Mucosa of stomach (tissue), 1 donor: ENCODE data around the gene GSG1.

ENCODE experiments used
- H3K27me3 ChIP-seq: one replicate; pipeline ENCODE4 v1.7.0; 2013; ENCODE audit warnings: mild to moderate bottlenecking, low read length; ENCODE audit not compliant: control insufficient read depth, insufficient read depth
- H3K36me3 ChIP-seq: one replicate; pipeline ENCODE4 v1.7.0; 2013; ENCODE audit warnings: low read length; ENCODE audit not compliant: control insufficient read depth, insufficient read depth
- H3K4me1 ChIP-seq: one replicate; pipeline ENCODE4 v1.7.0; 2013; ENCODE audit warnings: mild to moderate bottlenecking, low read length; ENCODE audit not compliant: control insufficient read depth, insufficient read depth
- H3K4me3 ChIP-seq: one replicate; pipeline ENCODE4 v1.7.0; 2013; ENCODE audit warnings: low read length
- H3K9ac ChIP-seq: one replicate; pipeline ENCODE4 v1.7.0; 2013; ENCODE audit warnings: mild to moderate bottlenecking, low read length, moderate library complexity
- H3K9me3 ChIP-seq: one replicate; pipeline ENCODE4 v1.7.0; 2013; ENCODE audit warnings: mild to moderate bottlenecking, low read length, moderate library complexity; ENCODE audit not compliant: control insufficient read depth
- donor health status: Pancreatic carcinoma.

The GSG1 gene

DNA sequence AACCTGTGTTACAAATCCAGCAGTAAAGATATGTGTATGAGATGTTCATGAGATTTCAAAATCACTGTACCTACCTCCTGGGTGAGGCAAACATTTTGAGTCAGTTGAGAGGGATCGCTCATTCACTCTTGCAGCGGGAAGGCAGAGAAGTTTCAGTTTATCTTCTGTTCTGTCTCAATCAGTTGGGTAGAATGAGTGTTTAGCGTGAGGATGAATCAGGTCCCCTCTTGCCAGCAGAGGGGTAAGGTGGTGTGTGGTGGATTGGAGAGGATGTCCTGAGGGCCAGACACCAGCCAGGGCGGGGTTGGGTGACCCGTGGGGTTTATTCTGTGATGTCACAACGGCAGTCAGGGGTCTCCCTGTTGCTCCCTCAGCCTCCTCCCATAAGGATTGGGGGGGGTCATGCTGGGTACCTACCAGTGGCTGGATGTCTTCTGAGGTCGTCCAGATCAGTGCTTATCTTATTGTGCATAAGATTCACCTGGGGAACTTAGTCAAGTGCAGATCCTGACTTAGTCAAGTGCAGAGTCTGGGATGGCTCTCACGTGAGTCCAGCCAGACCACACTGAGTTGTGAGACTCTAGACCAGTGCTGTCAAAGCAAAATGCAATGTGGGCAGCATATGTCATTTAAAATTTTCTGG lies at the start of gene GSG1:
Gene GSG1 (minus strand): TSS at position 277 of the 643 bp plus-strand sequence. CDS start 155 bp downstream, at position 122.
- Histone ChIP-seq H3K9me3 (no peaks in the 10 kb centered on the region), H3K4me3 (no peak within 1 kb of the TSS), H3K36me3 (no peaks in the 10 kb centered on the region), H3K4me1 (peaks cover 29% of the 10 kb centered on the region), H3K9ac (no peak within 1 kb of the TSS), H3K27me3 (no peaks in the 10 kb centered on the region)

- H3K36me3 ChIP-seq, result no peaks in the 10 kb centered on the region
- no peaks in the 10 kb centered on the region for H3K9me3 ChIP-seq
- peaks cover 4% of the 10 kb centered on the region for H3K27me3 ChIP-seq
- H3K9ac ChIP-seq, result no peak overlapping the region
- H3K4me1 ChIP-seq, result no peaks in the 10 kb centered on the region
- no peak overlapping the region for H3K4me3 ChIP-seq
Observed at GRCh38 chr12:13153180-13153579, 49.7 kb upstream of the GSG1 start.

- H3K4me3 ChIP-seq, result no peak overlapping the region
- H3K9me3 ChIP-seq, result no peaks in the 10 kb centered on the region
- H3K27me3 ChIP-seq, result peaks cover 2% of the 10 kb centered on the region
- no peaks in the 10 kb centered on the region for H3K36me3 ChIP-seq
- no peaks in the 10 kb centered on the region for H3K4me1 ChIP-seq
- no peak overlapping the region for H3K9ac ChIP-seq
Observed at GRCh38 chr12:13152756-13153155, 49.3 kb upstream of the GSG1 start.

GRCh38 chr12:13152281-13152680 lies 48.8 kb upstream of the GSG1 start:
- Histone ChIP-seq H3K27me3 (peaks cover 2% of the 10 kb centered on the region), H3K9me3 (no peaks in the 10 kb centered on the region), H3K4me1 (no peaks in the 10 kb centered on the region), H3K9ac (no peak overlapping the region), H3K36me3 (no peaks in the 10 kb centered on the region), H3K4me3 (no peak overlapping the region)

DNA sequence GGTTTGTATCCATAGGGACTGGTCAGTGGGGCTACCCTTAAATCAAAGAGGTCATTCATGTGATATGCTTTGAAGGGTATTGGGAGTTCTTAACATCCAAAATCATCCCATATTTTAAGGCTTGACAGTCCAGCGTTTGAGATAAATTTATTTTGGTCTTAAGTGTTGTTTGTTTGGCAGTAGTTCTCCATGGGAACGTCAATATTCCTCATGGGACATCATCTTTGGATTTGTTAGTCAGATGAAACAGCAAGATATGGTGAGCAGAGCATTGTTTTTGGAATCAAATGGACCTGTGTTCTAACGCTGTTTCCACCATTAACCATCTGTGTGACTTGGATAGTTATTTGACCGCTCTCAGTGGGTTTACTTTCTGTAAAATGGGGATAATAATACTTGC lies 45.9 kb upstream of the GSG1 start:
- Histone ChIP-seq H3K36me3 (no peaks in the 10 kb centered on the region), H3K27me3 (peaks cover 24% of the 10 kb centered on the region), H3K9ac (no peak overlapping the region), H3K4me3 (no peak overlapping the region), H3K4me1 (peaks cover 6% of the 10 kb centered on the region), H3K9me3 (no peaks in the 10 kb centered on the region)

DNA sequence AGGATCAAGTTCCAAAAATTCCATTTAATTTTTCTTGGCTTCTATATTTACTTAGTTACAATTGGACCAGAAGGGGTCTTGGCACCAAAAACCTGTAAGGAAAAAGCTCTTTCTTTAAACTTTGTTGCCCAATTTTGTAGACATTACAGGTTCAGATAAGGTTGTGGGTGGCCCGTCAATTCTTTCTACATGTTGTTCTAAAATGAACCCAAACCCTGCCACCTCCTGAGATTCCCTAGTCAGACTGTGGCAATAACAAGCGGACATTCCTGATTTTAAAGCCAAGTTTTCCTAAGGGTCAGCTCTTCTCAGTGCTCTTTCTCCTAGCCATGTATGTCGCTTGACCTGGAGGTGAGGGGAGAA lies 45.0 kb upstream of the GSG1 start:
- Histone ChIP-seq H3K27me3 (peaks cover 31% of the 10 kb centered on the region), H3K9me3 (no peaks in the 10 kb centered on the region), H3K9ac (no peak overlapping the region), H3K36me3 (no peaks in the 10 kb centered on the region), H3K4me3 (no peak overlapping the region), H3K4me1 (peaks cover 7% of the 10 kb centered on the region)

GRCh38 chr12:13147688-13148484 lies 44.4 kb upstream of the GSG1 start:
- Histone ChIP-seq H3K4me3 (no peak overlapping the region), H3K9me3 (no peaks in the 10 kb centered on the region), H3K9ac (no peak overlapping the region), H3K36me3 (no peaks in the 10 kb centered on the region), H3K27me3 (peaks cover 31% of the 10 kb centered on the region), H3K4me1 (peaks cover 7% of the 10 kb centered on the region)

DNA sequence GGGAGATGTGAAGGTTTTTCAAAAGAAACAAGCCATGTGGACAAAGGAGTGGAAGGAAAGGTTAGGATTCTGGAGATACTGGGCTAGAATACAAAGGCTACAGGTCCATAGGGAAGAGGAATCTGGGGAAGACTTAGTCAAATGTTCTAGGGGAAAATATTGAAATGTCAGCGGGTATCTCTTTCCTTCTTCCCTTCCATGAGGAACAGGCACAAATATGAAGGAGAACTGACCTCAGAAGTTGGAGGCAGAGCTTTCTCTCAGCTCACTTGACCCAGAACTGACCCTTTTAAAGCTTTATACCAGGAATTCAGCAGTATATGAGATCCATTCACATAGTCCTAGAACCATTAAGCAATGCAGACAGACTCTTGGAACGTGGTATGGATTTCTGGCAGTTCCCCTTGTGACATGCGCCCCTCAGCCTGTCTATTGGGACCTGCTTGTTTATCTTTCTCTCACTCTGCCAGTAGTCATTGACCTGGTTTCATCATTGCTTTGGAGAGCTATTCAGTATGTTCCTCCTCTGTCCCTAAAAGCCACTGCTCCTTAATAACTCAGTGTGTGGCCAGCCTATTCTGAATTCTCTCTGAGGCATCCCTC lies 43.0 kb upstream of the GSG1 start:
- Histone ChIP-seq H3K9me3 (no peaks in the 10 kb centered on the region), H3K36me3 (no peaks in the 10 kb centered on the region), H3K4me1 (peaks cover 7% of the 10 kb centered on the region), H3K9ac (no peak overlapping the region), H3K4me3 (no peak overlapping the region), H3K27me3 (peaks cover 37% of the 10 kb centered on the region)

- peaks cover 7% of the 10 kb centered on the region for H3K4me1 ChIP-seq
- no peaks in the 10 kb centered on the region for H3K9me3 ChIP-seq
- no peaks in the 10 kb centered on the region for H3K36me3 ChIP-seq
- no peak overlapping the region for H3K4me3 ChIP-seq
- H3K9ac ChIP-seq, result no peak overlapping the region
- peaks cover 40% of the 10 kb centered on the region for H3K27me3 ChIP-seq
Observed at GRCh38 chr12:13144266-13144828, 40.9 kb upstream of the GSG1 start.

DNA sequence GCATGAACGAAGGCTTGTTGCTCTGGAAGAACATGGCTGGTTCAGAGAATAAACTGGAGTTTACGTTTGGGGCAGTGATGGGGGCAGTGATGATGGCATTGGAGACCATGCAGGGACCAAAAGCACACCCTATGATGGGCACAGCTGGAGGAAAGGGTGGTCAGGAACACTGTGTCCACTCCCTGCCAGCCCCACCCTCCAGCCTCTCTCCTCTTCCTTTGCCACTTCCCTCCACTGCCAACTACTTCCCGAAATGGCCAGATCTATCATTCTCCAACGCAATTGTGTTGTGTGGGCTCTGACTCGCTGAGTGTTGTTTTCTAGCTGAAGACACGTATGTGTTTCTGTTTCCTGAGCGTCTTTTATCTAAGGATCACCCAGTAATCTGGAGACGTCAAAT lies 39.3 kb upstream of the GSG1 start:
- no peak overlapping the region for H3K9ac ChIP-seq
- H3K27me3 ChIP-seq, result peaks cover 40% of the 10 kb centered on the region
- peaks cover 7% of the 10 kb centered on the region for H3K4me1 ChIP-seq
- H3K9me3 ChIP-seq, result no peaks in the 10 kb centered on the region
- no peaks in the 10 kb centered on the region for H3K36me3 ChIP-seq
- no peak overlapping the region for H3K4me3 ChIP-seq

DNA sequence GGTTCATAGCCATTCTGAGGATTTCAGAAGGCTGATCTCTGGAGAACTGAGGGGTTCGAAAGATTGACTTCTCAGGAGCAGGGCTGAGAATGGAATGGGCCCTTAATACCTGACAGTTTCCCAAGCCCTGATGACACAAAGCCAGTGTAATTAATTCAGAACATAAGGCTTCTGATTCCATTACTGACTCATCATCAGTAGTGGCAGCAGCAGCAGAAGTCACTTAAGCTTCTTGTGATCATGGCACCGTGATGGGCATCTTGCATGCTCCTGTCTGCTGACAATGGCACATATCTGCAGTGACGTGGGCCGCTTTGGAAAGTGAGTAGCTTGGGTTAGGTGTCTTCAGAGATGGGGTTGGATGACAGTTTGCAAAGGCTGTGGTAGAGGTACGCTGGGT lies 38.2 kb upstream of the GSG1 start:
- Histone ChIP-seq H3K9ac (no peak overlapping the region), H3K4me3 (no peak overlapping the region), H3K27me3 (peaks cover 33% of the 10 kb centered on the region), H3K4me1 (peaks cover 7% of the 10 kb centered on the region), H3K9me3 (no peaks in the 10 kb centered on the region), H3K36me3 (no peaks in the 10 kb centered on the region)
